Muscle of arm (tissue), 14 donors: ENCODE measurements around the gene UBA3. TPM values are rescaled to one million over a fixed set of nuclear protein-coding genes. Genes with fewer than 3 reads are reported as not detected.

Experiments
- DNase-seq: peaks from one replicate; pipeline ENCODE4 v3.0.0-alpha.2; 2013
- long read RNA-seq, 11 donors: transcript quantifications; one replicate each; lab custom pipeline, GENCODE V29; 2026
- polyA plus RNA-seq, 12 donors: library from polyadenylated mRNA; unstranded; fragments of 120-200 nt; gene quantifications; one replicate each; pipeline ENCODE4 v1.2.1, GENCODE V29; 2013; ENCODE audit not compliant: insufficient read length in 12 of 12

UBA3 gene
- 10 to 100 TPM in 11 of 12 donors, not detected in 1; 37.4 to 71.6 (median 54.2) TPM for polyA plus RNA-seq
- long read RNA-seq, donor 1, transcript UBA3-202 (18 exons, 2,154 nt), result major isoform, 6 of 40 reads
- long read RNA-seq, donor 1, partial matches to known transcripts, result 32 of 40 reads
- long read RNA-seq, donor 1, other reads (novel, unspliced or antisense), result 0 of 40 reads
- long read RNA-seq, donor 2, transcript UBA3-202 (18 exons, 2,154 nt), result major isoform, 7 of 28 reads
- long read RNA-seq, donor 2, partial matches to known transcripts, result 19 of 28 reads
- long read RNA-seq, donor 2, other reads (novel, unspliced or antisense), result 0 of 28 reads
- long read RNA-seq, donor 3, transcript UBA3-202 (18 exons, 2,154 nt), result major isoform, 5 of 34 reads
- long read RNA-seq, donor 3, partial matches to known transcripts, result 24 of 34 reads
- long read RNA-seq, donor 3, other reads (novel, unspliced or antisense), result 0 of 34 reads
- long read RNA-seq, donor 4, partial matches to known transcripts, result 10 of 14 reads
- long read RNA-seq, donor 4, other reads (novel, unspliced or antisense), result 0 of 14 reads
- long read RNA-seq, donor 5, transcript UBA3-201 (17 exons, 2,112 nt), result minor isoform, 5 of 41 reads
- long read RNA-seq, donor 5, transcript UBA3-202 (18 exons, 2,154 nt), result major isoform, 11 of 41 reads
- long read RNA-seq, donor 5, partial matches to known transcripts, result 17 of 41 reads
- long read RNA-seq, donor 5, other reads (novel, unspliced or antisense), result 5 of 41 reads
- long read RNA-seq, donor 6, partial matches to known transcripts, result 0 of 9 reads
- long read RNA-seq, donor 6, other reads (novel, unspliced or antisense), result 0 of 9 reads
- long read RNA-seq, donor 7, partial matches to known transcripts, result 10 of 18 reads
- long read RNA-seq, donor 7, other reads (novel, unspliced or antisense), result 0 of 18 reads
- long read RNA-seq, donor 8, transcript UBA3-202 (18 exons, 2,154 nt), result major isoform, 5 of 28 reads
- long read RNA-seq, donor 8, partial matches to known transcripts, result 17 of 28 reads
- long read RNA-seq, donor 8, other reads (novel, unspliced or antisense), result 0 of 28 reads
- long read RNA-seq, donor 9, transcript UBA3-202 (18 exons, 2,154 nt), result major isoform, 5 of 171 reads
- long read RNA-seq, donor 9, partial matches to known transcripts, result 36 of 171 reads
- long read RNA-seq, donor 9, other reads (novel, unspliced or antisense), result 127 of 171 reads
- long read RNA-seq, donor 10, partial matches to known transcripts, result 381 of 395 reads
- long read RNA-seq, donor 10, other reads (novel, unspliced or antisense), result 6 of 395 reads
- long read RNA-seq, donor 11, partial matches to known transcripts, result 328 of 338 reads
- long read RNA-seq, donor 11, other reads (novel, unspliced or antisense), result 5 of 338 reads

DNA sequence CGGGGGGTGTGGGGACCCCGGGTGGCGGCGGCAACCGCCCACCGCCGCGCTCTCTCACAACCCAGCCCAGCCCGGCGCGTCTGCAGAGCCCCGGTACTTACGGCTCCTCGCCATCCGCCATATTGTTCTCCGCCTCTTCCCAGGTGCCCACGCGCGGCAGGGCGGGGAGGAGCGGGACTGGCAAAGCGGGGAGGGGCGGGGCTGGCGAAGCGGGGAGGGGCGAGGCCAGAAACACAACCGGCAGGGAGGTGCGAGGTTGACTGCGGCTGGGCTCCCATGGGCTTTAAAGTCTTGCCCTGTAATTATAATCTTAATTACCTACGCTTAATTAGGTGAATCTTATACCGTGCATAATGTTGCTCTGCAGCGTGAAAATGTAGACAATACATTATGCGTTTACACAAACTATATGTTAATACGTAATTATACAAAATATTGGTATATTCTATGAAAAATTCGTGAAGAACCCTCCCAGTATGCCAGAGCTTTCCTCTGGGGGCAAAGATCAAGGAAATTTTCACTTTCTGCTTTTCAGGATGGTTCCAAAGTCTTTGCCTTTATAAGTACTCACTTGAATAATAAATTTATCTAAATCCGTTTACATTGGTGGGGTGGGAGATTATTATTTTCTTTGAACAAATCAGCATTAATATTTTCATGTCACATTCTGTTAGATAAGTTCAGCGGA is at the start of gene UBA3:
Gene UBA3 (minus strand): TSS at position 133 of the 688 bp plus-strand sequence. CDS start 12 bp downstream, at position 121.
- DNase-seq, result peak; percentile 81

GRCh38 chr3:69129531-69129930 is 49.4 kb upstream of the UBA3 start:
- no peak for DNase-seq

DNA sequence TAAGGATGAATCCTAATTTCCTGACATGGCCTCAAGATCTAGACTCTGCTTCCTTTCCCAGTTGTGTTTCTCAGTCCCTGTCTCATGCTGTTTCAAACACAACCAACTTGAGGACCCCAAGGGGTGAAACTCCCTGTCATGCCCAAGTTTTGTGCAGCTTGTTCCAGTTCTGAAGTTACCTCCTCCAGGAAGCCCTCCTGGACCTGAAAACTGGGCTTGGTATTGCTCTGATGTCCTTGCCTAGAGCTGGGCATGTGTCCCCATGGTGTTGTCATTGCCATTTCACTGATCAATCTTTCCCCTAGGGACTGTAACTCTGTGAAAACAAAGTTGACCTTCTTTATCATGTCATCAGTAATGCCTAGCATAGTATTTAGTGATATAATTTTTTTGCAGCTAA is 48.3 kb upstream of the UBA3 start:
- no peak for DNase-seq

- no peak for DNase-seq
Measured at GRCh38 chr3:69126999-69127398, 46.8 kb upstream of the UBA3 start.

DNA sequence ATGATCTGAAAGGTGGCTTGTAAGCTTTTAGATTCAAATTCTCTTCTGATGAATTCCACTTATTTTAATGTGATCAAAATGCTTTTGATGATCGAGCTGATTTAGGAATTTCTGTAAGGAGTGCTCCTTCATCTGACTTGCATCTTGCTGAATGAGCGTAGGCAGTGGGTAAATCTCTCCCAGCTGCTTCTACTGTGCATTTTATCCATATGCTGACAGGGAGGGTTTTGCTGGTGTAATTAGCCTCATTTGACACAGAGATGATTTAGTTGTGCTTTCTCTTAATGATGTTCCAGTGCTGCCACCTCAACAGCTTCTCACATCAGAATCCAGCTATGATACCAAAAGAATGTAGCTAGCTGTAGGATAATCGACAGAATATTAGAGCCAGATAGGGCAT is 46.1 kb upstream of the UBA3 start:
- no peak for DNase-seq

DNA sequence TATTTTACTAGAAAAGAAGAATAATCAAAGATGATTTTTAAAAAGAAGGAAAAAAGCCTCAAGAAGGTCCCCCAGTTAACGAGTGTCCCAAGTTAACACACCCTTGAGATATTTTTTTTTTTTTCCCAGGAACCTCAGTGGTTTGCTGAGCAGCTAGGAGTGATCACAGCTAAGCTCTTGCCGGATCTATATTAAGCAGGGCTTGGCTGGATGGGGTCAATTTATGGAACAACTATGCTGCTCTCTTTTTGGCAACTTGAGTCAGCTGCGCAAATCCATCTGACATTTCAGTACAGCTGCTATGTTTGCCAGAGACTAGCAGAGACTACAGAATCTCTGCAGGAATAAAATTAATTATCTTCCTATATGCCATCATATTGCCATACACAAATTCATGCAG is 42.2 kb upstream of the UBA3 start, which contains the start of gene LMOD3:
Gene LMOD3 (minus strand): TSS at position 193 of the 400 bp plus-strand sequence. CDS start 209 bp downstream, outside the sequence.
- DNase-seq, result peak; percentile 48

DNA sequence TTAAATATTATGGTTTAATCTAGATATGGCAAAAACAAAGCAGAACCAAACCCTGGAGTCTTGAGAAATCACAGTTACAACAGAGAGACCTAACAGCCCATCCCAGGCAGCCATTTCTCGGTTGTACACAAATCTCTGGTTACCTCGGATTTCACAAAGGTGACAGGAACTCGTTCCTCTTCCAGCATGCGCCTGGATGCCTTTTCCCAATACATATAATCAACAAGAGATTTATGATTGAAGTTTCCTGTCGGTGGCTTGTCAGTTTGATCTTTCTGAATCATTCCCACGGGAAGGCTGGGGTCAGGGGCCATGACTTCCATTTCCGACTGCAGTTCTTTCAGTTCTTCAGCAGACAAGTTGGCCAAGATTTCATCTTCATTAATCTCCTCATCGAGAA is 41.8 kb upstream of the UBA3 start:
- DNase-seq, result no peak

DNA sequence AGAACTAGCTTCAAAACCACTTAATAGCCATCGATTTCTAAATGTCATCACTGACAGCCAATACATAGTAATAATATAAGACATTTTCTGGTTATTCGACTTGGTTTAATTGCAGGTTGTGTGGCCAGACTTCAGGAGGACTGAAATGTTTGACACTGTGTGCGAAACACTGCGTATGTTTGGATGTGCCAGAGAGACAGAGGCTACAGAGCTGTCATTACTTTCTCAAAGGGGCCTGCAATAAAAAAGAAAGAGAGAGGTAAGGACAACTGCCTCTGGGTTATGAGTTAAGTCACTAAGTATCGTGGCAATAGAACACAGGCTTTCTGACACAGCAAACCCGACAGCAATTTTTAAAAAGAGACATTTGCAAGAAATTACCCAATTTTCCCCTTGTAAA is 41.3 kb upstream of the UBA3 start:
- DNase-seq, result no peak

- peak; percentile 61 for DNase-seq
Measured at GRCh38 chr3:69120879-69121464, 40.8 kb upstream of the UBA3 start.

DNA sequence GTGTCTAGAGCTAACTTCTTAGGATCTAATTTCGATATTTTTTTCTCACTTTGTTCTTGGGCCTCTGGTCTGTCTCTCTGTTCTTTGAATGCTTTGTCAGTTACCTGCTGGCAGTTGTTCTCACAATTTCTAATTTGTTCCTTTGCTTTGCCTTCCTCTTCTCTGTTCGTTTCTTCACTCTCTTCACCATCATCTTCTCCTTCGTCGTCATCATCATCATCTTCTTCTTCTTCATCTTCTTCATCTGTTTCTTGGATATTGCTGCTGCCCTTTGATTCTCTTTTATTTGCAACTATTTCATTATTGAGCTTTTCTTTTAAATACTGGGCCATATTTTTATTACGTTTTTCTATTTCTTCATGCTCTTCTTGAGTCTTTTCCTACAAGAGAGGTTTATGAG is 39.5 kb upstream of the UBA3 start:
- DNase-seq, result no peak

GRCh38 chr3:69119138-69119537 is 39.0 kb upstream of the UBA3 start:
- DNase-seq, result no peak

GRCh38 chr3:69118555-69118954 is 38.4 kb upstream of the UBA3 start:
- no peak for DNase-seq

GRCh38 chr3:69116897-69117296 is 36.7 kb upstream of the UBA3 start:
- no peak for DNase-seq

GRCh38 chr3:69116162-69116561 is 36.0 kb upstream of the UBA3 start:
- DNase-seq, result no peak

DNA sequence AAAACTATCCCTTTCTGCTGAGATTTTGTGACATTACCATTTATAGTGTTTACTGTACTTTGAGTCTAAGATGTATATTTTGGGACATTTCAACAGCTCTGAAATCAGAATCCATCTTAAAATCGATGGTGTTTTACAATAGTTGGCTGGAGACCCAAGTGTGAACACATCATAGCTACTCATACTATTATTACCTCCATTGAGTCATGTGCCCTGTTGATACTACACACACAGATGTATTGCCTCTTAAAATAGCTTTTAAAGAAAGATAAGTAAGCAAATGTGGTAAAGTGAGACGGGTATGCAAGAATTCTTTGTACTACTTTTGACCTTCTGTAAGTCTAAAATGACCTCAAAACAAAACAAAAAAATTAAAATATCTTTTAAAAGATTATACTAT is 35.6 kb upstream of the UBA3 start:
- no peak for DNase-seq

GRCh38 chr3:69113536-69113935 is 33.4 kb upstream of the UBA3 start:
- DNase-seq, result no peak

GRCh38 chr3:69110941-69111546 is 30.9 kb upstream of the UBA3 start:
- no peak for DNase-seq

- no peak for DNase-seq
Measured at GRCh38 chr3:69108811-69109210, 28.6 kb upstream of the UBA3 start.

DNA sequence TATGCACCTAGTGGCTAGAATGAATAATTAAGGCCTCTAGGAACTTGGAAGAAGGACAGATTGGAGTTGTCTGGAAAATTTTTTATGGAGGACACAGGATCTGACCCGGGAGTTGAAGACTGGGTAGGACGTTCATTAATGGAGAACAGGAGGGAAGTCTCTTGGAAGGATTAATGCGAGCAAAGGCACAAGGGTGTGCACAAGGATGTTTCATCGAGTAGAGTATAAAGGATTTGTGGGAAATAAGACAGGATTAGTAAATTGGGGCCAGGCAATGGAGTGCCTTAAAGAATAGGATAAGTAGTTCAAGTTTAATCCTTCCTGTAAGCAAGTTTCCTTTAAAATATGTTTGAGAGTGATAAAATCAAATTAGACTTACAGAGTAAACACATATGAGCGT is 27.7 kb upstream of the UBA3 start:
- no peak for DNase-seq

GRCh38 chr3:69105320-69105719 is 25.2 kb upstream of the UBA3 start:
- no peak for DNase-seq
